PC-9 (cell line): ENCODE data around the gene CBY2.

Source experiments
- CTCF ChIP-seq: fragments of 200-600 bp; sonication (generic); conservative IDR thresholded peaks from 2 replicates; pipeline ENCODE4 v1.6.1; 2017; ENCODE audit warnings: mixed run types, antibody characterized with exemption, mild to moderate bottlenecking, moderate library complexity
- EZH2 ChIP-seq: fragments of 200-600 bp; sonication (generic); IDR thresholded peaks from 2 replicates; pipeline ENCODE4 v1.8.0; 2017; ENCODE audit warnings: antibody characterized with exemption, low read depth

GRCh38 chr13:45732916-45733315 is 30.8 kb downstream of the CBY2 start:
- TF ChIP-seq CTCF (no peak), EZH2 (no peak)
